B cell (primary cell): Measurements from ENCODE around the gene OTULINL.

Source experiments
- CTCF ChIP-seq: fragments of 200-600 bp; IDR thresholded peaks from one replicate; pipeline ENCODE4 v1.8.0; 2022; ENCODE audit warnings: antibody characterized with exemption, mild to moderate bottlenecking
- EZH2 ChIP-seq: IDR thresholded peaks from 2 replicates; pipeline ENCODE4 v1.6.1; 2012; ENCODE audit warnings: borderline replicate concordance, low read depth, mild to moderate bottlenecking, moderate library complexity, low read length; ENCODE audit not compliant: insufficient read depth, poor library complexity, severe bottlenecking

DNA sequence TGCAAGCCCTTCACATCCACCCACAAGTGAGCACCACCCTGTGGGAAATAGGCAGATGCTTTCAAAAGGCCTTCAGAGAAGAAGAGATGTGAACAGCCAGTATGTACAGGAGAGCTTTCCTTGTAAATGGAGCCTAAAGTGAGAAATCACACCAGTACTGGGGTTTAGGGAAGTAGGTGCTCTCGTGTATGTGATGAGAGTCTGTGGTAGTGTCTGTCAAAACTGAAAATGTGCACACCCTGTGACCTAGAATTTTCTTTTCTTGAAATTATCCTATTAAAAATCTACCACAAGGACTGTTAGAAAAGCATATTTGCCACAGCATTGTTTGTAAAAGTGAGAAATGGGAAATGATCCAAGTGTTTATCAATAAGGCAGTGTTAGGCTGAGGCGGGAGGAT lies 16.6 kb downstream of the OTULINL start:
- no peak for TF ChIP-seq CTCF
- TF ChIP-seq EZH2: no peak
